HepG2 (cell line): ENCODE measurements around the gene VWA5B1. TPM values are rescaled to one million over a fixed set of nuclear protein-coding genes. Genes with fewer than 3 reads are reported as not detected.

Source experiments
- ATAC-seq: fragments of 200-7000 bp; cut with Tn5 transposase; 3 replicates; pipeline ENCODE4 v1.9.1; 2020; ENCODE audit warnings: mild to moderate bottlenecking, moderate library complexity
- BruUV-seq: library from RNA; stranded (reverse); fragments of 400-500 nt; replicated peaks from 2 replicates; lab custom pipeline; 2021; lab: Mats Ljungman, UMichigan
- CTCF ChIA-PET: fragments of 300-600 bp; formaldehyde crosslinking; extraction: SDS; loops from one replicate; lab custom pipeline; 2021; ENCODE audit warnings: low total read pairs, inconsistent platforms, low intra/inter-chr PET ratio; lab: Yijun Ruan, JAX
- POLR2A ChIA-PET: fragments of 350-600 bp; sonication (Branson Sonifier 250); formaldehyde crosslinking; loops from one replicate; lab custom pipeline; 2020; ENCODE audit warnings: antibody characterized with exemption, inconsistent platforms; lab: Yijun Ruan, JAX
- DNase-seq: peaks from one replicate; pipeline ENCODE4 v3.0.0-alpha.2; 2015; ENCODE audit warnings: low spot score
- FAIRE-seq: peaks from 3 replicates; lab custom pipeline; 2011; peaks lifted over from hg19 to GRCh38; lab: Jason Lieb, UNC
- H2AFZ ChIP-seq: one replicate; pipeline ENCODE4 v1.6.1; 2011; ENCODE audit warnings: low read length, inconsistent platforms
- H3K27ac ChIP-seq: fragments of 300-600 bp; 3 replicates; pipeline ENCODE4 v1.8.0; 2011; ENCODE audit warnings: mixed run types, mild to moderate bottlenecking, mixed read lengths, low read length, inconsistent platforms; ENCODE audit not compliant: insufficient read depth; ENCODE audit errors: extremely low read length
- H3K27me3 ChIP-seq, 2 experiments: fragments of 200-600 bp in 1 of 2; 2 replicates in 1 of 2; 3 replicates in 1 of 2; pipeline versions ENCODE4 v1.6.0 to v1.8.0; 2011; ENCODE audit warnings: low read length in 2 of 2, mild to moderate bottlenecking in 2 of 2, moderate library complexity in 2 of 2, inconsistent platforms in 1 of 2; ENCODE audit not compliant: insufficient read depth in 2 of 2, control insufficient read depth in 1 of 2
- H3K36me3 ChIP-seq, 2 experiments: fragments of 200-600 bp in 1 of 2; replicated peaks in 1 of 2; 2 replicates in 1 of 2; 3 replicates in 1 of 2; pipeline versions ENCODE4 v1.5.1 to v1.8.0; 2011; ENCODE audit warnings: low read length in 2 of 2, inconsistent platforms in 1 of 2; ENCODE audit not compliant: insufficient read depth in 2 of 2, control insufficient read depth in 1 of 2
- H3K4me1 ChIP-seq: 2 replicates; pipeline ENCODE4 v1.5.1; 2012; ENCODE audit warnings: low read length, inconsistent platforms; ENCODE audit not compliant: insufficient read depth
- H3K4me2 ChIP-seq: 2 replicates; pipeline ENCODE4 v1.6.0; 2011; ENCODE audit warnings: low read depth, low read length, inconsistent platforms
- H3K4me3 ChIP-seq, 3 experiments: fragments of 200-600 bp in 1 of 3; sonication (generic), shearing (Covaris generic) in 1 of 3; replicated peaks in 1 of 3; 2 replicates each; pipeline ENCODE4 v1.5.1; 2011 to 2016; ENCODE audit warnings: low read length in 3 of 3, inconsistent platforms in 2 of 3, low read depth in 2 of 3, mild to moderate bottlenecking in 2 of 3, control low read depth in 1 of 3, mixed read lengths in 1 of 3; ENCODE audit not compliant: insufficient read depth in 1 of 3
- H3K79me2 ChIP-seq: one replicate; pipeline ENCODE4 v1.6.1; 2011; ENCODE audit warnings: low read length, inconsistent platforms; ENCODE audit not compliant: insufficient read depth
- H3K9ac ChIP-seq: 2 replicates; pipeline ENCODE4 v1.6.0; 2011; ENCODE audit warnings: mild to moderate bottlenecking, low read depth, low read length, inconsistent platforms; ENCODE audit not compliant: insufficient read depth
- H3K9me3 ChIP-seq: 2 replicates; pipeline ENCODE4 v1.5.1; 2012; ENCODE audit warnings: mild to moderate bottlenecking, low read length
- H4K20me1 ChIP-seq: 2 replicates; pipeline ENCODE4 v1.6.0; 2011; ENCODE audit warnings: inconsistent platforms, mild to moderate bottlenecking, low read length, moderate library complexity; ENCODE audit not compliant: insufficient read depth
- AGO2 ChIP-seq: fragments of 200-400 bp; formaldehyde crosslinking; optimal IDR thresholded peaks from 2 replicates; pipeline ENCODE3; 2017; ENCODE audit warnings: mild to moderate bottlenecking, low read depth, low read length, moderate library complexity
- ATAD3A ChIP-seq: sonication (generic); formaldehyde crosslinking; IDR thresholded peaks from 2 replicates; pipeline ENCODE4 v1.4.0; 2020; ENCODE audit warnings: missing genetic modification reagents
- CENPBD1 ChIP-seq: sonication (generic); formaldehyde crosslinking; IDR thresholded peaks from 2 replicates; pipeline ENCODE4 v1.8.0; 2022; ENCODE audit warnings: missing genetic modification reagents, low read depth, mild to moderate bottlenecking, borderline replicate concordance
- FOSL1 ChIP-seq: sonication (generic); formaldehyde crosslinking; IDR thresholded peaks from 2 replicates; pipeline ENCODE4 v1.9.0; 2021; ENCODE audit warnings: missing genetic modification reagents, borderline replicate concordance
- POLR2AphosphoS5 ChIP-seq: IDR thresholded peaks from 2 replicates; pipeline ENCODE4 v1.6.1; 2012; ENCODE audit warnings: low read depth, low read length
- RFX1 ChIP-seq: fragments of 450-650 bp; IDR thresholded peaks from 2 replicates; pipeline ENCODE4 v1.6.1; 2017
- ZBTB37 ChIP-seq: sonication (generic); formaldehyde crosslinking; IDR thresholded peaks from 2 replicates; pipeline ENCODE4 v1.4.0; 2020; ENCODE audit warnings: mild to moderate bottlenecking, missing genetic modification reagents
- ZNF207 ChIP-seq: fragments of 450-650 bp; IDR thresholded peaks from 2 replicates; pipeline ENCODE4 v1.6.1; 2016; ENCODE audit warnings: antibody characterized with exemption, borderline replicate concordance
- ZNF543 ChIP-seq: sonication (generic); formaldehyde crosslinking; IDR thresholded peaks from 2 replicates; pipeline ENCODE4 v1.4.0; 2020; ENCODE audit warnings: mild to moderate bottlenecking, missing genetic modification reagents
- ZNF639 ChIP-seq: conservative IDR thresholded peaks from 2 replicates; pipeline ENCODE4 v1.6.1; 2018; ENCODE audit warnings: missing genetic modification reagents
- ZNF782 ChIP-seq: sonication (generic); formaldehyde crosslinking; IDR thresholded peaks from 2 replicates; pipeline ENCODE4 v1.4.0; 2020; ENCODE audit warnings: missing genetic modification reagents, mild to moderate bottlenecking, borderline replicate concordance
- WGBS: methylation state at CpG from one replicate; pipeline ENCODE4 v1.1.6; 2017; ENCODE audit warnings: low lambda C conversion rate; 5-methylcytosine and 5-hydroxymethylcytosine counted together
- in situ Hi-C: cut with HindIII; loops from 2 replicates; pipeline ENCODE4 v1.10.0; 2017; ENCODE audit warnings: low pct_unique_long_range_greater_than_20kb; ENCODE audit not compliant: extremely low pct_ligation_motif_present
- intact Hi-C: fragments of 100-400 bp; cut with micrococcal nuclease; formaldehyde crosslinking; loops from one replicate; pipeline ENCODE4 v1.10.0; 2022; ENCODE audit not compliant: unreplicated experiment
- polyA plus RNA-seq, 8 experiments: library from polyadenylated mRNA; depleted of rRNA in 3 of 8; stranded (reverse) in 7 of 8; unstranded in 1 of 8; fragments of >200 nt; fragmentation: Illumina TruSeq in 4 of 8; extraction: Trizol in 4 of 8; gene quantifications; 2 replicates each; pipeline versions ENCODE4 v1.2.1 to v1.2.3, GENCODE V29; 2011 to 2016; ENCODE audit warnings: low read depth in 4 of 8, missing spikeins in 1 of 8, mixed read lengths in 1 of 8; ENCODE audit not compliant: insufficient read depth in 1 of 8
- total RNA-seq, 5 experiments: library from RNA; depleted of rRNA; stranded (reverse); fragments of >200 nt; fragmentation: Illumina TruSeq; extraction: Trizol; gene quantifications; 2 replicates each; pipeline ENCODE4 v1.2.3, GENCODE V29; 2016; ENCODE audit warnings: low read depth in 1 of 5

The VWA5B1 gene
- total and polyA plus RNA-seq, 2 of the 13 experiments (the other 11 are each of a cell fraction or from before 2014, with no cell fraction given), result not detected

- no peak for TF ChIP-seq FOSL1 (CRISPR knock-in tag)
Measured at GRCh38 chr1:20302108-20302471, 11.4 kb downstream of the VWA5B1 start (continued).

- Histone ChIP-seq H3K27me3 (peaks cover 4 to 27% of the 10 kb centered on the region in 2 experiments; a peak in 4 of 5 replicates), H3K79me2 (no peaks in the 10 kb centered on the region), H3K27ac (no peak overlapping the region), H3K4me1 (no peaks in the 10 kb centered on the region), H4K20me1 (no peaks in the 10 kb centered on the region), H3K4me3 (no peak overlapping the region), H3K36me3 (no peaks in the 10 kb centered on the region), H3K9me3 (no peaks in the 10 kb centered on the region), H3K4me2 (no peak overlapping the region), H3K9ac (no peak overlapping the region), H2AFZ (no peak overlapping the region)
- BruUV-seq, result no TSS peak
- FAIRE-seq (no peak), DNase-seq (no peak), ATAC-seq (no peak)
- ChIA-PET POLR2A (no interaction called here), CTCF (no interaction called here)
- intact Hi-C loops, result no loop called here
- TF ChIP-seq POLR2AphosphoS5, result no peak
- TF ChIP-seq RFX1, result no peak
- no peak for TF ChIP-seq ZNF782
- no peak for TF ChIP-seq AGO2
- no peak for TF ChIP-seq CENPBD1 (CRISPR knock-in tag)
- no peak for TF ChIP-seq ZNF543 (CRISPR knock-in tag)
- TF ChIP-seq ZNF639 (CRISPR knock-in tag), result no peak
- no peak for TF ChIP-seq ZBTB37 (CRISPR knock-in tag)
- TF ChIP-seq ZNF207, result no peak
- TF ChIP-seq ATAD3A (CRISPR knock-in tag), result no peak
- 45% methylated on average over 5 of the region's 7 CpGs for WGBS
- in situ Hi-C loops, result no loop called here
Measured at GRCh38 chr1:20307026-20307425, 16.4 kb downstream of the VWA5B1 start.
